ENCODE data around the gene ZRSR2.

ZRSR2 gene

DNA sequence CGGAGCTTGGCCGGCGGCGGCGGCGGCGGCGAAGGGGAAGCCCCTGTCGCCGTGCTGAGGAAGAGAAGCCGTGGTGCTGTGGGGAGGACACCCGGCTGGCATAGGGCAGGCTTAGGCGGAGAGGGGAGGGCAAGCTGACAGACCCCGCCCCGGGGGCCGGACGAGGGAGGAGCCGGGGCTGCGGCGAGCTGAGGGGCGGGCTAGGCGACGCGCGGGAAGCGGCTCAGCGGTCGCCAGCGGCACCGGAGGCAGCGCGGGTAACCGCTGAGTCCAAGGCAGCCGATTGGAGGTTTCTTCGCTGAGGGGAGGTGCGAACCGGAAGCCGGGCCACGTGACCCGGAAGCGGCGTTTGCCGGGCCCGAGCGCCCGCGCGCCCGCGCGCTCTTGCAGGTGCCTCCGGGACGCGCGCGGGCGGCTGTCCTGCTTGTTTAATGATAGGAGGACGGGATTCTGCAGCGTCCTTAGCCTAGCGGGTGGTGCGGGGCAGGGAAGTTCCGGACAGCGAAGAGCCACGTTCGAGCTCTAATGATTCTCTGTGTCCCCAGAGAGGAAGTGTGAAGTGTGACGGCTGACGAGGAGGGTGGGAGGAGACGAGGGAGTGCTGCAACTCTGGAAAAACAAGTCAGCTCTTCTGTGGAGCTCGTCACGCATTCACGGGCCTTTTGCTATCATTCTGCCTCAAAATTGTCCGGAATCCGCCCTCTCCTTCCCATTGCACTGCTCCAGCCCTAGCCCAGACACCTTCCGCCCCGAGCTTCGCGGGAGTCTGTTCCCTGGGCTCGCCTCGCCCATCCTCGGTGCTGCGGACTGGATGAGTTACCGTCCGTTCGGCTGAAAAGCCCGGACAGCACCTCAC lies 64.7 kb downstream of the ZRSR2 start, which contains the start of gene AP1S2:
TSS of gene AP1S2 (minus strand) at position 102 of the 856 bp plus-strand sequence. CDS start 2,289 bp downstream, outside the sequence.
- DNase-seq = peak; percentile 87

DNA sequence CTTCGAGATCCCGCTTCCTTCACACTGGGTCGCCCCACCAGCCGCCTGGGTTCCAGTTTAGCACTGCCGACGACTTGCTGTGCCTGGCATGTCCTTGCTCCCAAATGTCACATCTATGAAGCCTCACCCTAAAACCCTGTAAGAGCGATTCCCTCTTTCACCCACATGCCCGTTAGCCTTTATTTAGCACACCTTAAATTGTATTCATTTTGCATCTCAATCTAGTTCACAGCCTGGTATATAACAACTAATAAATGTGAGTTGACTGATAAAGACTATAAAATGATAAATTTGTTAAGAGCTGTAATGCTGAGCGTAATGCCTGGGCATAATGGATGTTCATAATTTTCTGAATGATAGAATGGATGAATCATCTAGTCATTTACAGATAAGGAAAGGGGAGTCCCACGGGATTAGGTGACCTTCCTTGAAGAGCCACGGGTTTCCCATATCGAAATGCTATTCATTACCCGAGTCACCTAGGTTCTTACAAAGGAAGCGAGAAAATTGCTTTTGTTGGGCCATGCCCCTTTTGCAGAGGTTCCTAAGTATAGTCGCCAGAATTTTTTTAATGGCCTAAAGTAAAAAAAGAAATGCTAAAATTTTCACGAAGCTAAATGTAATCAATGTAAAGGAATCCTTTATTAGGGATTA lies 65.4 kb downstream of the ZRSR2 start:
- DNase-seq = no peak

DNA sequence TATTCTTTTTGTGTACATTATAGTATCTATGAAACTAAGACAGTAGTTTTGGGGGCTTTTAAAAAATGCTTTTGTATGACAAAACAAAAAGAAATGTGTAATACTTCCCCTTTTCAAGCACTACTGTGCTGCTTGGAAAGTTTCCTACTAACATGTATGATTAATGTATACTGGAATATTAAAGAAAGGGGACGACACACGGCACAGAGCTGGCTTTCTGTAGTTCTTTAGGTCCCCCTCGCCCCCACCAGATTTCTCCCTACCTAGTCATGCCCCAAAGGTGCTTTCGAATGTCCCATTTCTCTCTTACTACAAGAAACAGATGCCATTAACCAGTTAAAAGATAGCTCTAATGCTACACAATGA lies 65.9 kb downstream of the ZRSR2 start:
- no peak for DNase-seq

DNA sequence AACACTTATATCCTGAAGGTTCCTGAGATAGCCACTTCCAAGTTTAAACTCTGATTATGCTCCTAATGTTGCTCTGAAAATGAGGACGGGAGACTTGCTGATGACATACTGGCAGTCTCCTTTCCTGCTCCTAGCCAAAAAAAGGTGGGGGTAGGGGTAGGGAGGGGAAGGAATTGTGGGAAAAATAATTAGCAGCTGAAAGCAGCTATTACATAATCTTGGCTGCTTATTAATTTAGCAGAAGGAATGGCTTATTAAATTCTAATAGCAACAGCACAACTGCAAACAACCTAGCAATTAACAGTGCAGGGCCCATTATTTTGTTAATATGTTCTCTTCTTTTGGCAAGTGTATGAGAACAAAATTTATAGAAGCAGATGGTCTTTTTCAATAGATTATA lies 66.4 kb downstream of the ZRSR2 start:
- no peak for DNase-seq

DNA sequence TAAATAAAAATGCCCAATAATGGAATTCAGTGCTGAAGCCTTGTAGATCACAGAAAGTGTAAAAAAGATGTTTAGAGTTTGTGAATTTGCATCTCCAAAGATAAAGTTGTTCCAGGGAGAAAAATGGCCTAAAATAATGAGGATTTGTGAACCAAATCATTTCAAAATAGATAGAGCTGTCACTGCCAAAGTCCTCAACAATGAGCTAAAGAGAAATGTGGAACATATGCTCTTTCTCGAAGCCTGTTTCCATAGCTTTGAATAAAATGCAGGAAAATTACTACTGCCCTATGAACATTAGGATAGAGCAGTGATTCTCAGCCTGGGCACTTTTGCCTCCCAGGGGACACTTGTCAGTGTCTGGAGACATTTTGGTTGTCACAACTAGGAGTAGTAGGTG lies 67.8 kb downstream of the ZRSR2 start:
- DNase-seq = no peak

DNA sequence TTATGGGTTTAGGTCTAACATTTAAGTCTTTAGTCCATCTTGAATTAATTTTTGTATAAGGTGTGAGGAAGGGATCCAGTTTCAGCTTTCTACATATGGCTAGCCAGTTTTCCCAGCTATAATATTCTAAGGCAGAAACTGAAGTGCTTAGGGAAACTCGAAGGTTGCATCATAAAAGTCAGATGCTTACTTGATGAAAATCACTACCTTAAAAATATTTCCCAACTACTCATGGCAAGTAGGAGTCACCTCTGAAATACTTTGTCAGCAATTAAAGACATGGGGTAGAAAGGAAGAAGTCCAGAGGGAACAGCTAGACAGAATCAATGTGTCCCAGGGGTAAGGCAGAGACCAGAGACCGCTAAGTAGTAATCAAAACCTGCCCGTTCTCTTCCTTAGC lies 70.6 kb downstream of the ZRSR2 start:
- no peak for DNase-seq

DNA sequence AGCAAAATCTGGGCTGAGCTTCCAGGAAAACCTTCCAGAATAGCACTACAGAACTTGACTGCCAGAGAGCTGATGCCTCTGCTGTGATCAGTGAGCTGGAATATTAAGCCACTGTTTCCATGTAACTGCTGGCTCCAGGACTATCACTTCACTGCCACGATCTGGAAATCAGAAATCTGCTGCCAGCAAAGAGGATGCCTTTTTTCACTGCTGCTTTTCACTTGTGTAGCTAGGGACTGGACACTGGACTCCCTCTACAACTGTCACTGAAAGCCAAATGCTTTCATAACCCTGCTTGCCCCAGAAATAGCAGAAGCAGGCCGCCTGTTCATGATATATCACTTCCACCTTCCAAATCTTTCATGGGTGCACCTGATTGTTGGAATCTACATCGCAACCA lies 73.7 kb downstream of the ZRSR2 start:
- no peak for DNase-seq

DNA sequence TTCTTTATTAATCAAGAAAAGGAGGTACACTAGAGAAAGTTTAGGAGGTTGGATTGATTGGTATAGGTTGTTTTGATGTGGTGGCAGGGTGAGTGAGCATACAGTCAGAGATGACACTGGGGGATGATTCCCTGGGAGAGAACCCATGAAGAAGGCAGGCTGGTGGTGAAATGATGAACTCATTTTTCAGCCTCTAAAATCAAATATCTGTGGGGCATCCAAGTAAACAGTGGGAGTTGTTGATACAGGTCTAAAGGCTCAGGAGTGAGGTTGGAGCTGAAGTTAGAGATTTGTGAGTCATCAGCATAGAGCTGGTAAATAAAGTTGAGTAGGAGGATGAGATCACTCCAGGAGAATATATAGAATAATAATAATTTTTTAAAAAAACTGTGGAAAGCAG lies 74.3 kb downstream of the ZRSR2 start:
- no peak for DNase-seq

DNA sequence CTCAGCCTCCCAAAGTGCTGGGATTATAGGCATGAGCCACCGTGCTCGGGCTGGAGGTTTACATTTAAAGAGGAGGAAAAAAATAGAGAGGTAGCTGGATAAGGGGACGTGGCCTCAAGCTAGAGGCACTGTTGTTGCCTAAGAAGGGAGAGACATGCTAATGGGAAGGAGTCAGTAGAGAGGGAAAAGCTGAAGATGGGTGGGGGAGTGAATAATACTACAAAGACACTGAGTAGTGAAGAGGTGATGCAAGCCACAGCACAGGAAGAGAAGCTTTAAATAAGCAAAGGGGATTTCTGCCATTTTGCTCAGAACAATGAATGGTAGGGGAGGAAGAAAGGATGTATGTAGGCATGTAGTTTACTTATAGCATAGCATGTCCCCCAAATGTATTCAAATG lies 75.9 kb downstream of the ZRSR2 start:
- DNase-seq = no peak

DNA sequence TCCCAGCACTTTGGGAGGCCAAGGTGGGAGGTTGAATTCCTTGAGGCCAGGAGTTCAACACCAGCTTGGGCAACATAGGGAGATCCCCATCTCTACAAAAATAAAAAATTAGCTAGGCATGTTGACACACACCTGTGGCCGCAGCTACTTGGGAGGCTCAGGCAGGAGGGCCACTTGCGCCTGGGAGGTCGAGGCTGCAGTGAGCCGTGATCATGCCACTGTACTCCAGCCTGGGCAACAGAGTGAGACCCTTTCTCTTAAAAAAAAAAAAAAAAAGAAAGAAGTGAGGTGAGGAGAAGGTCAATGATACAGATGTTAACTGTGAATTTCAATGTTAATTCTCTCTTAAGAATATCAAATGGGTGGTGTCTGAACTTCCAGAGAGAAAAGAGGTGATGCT lies 79.4 kb downstream of the ZRSR2 start:
- no peak for DNase-seq

DNA sequence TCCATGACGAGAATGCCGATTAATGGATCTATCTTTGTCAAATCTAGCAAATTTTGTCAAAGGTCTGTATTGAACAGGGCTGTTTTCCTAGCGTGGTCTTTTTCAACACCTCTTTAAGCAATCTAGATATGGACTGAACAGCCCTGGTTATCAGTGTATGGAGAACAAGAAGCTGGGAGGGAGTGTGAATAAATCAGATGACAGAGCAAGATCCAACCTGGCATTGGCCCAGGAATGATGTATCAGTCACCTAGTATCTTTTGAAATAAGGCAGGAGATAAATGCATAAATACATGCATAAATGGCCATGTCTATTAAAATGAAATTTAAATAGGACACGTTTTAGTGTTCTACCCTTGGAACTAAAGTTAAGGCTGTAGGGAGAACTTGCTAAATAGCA lies 80.0 kb downstream of the ZRSR2 start:
- DNase-seq = no peak
